ENCODE results near the gene RUNX1.

Gene RUNX1

DNA sequence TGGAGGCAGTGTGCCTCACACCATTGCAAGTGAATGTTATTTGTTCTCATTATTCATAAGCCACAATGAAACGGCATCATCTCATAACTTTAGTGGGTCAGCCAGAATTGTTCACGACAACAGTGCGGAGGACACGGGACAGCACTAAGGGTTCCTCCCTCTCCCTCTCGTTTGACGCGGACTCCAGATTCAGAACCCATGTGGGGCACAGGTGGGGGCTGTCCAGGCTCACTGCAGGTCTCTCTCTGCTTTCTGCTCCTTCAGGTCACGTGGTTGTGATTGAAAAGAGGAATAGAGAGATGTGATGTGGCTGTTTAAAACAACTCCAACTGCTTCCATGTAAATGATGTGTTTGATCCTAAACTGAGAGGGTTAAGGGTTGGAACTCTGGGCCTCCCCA lies 13.5 kb downstream of the RUNX1 start:
- TF ChIP-seq ARNTL (CRISPR knock-in tag; IDR thresholded peaks at IDR 0.05; ENCODE audit: borderline replicate concordance, low read depth) (no peak), ISL1 (CRISPR knock-in tag; IDR thresholded peaks at IDR 0.05) (no peak), ZNF8 (CRISPR knock-in tag; IDR thresholded peaks at IDR 0.05) (no peak), ZC3H10 (CRISPR knock-in tag; IDR thresholded peaks at IDR 0.05) (no peak), PPARA (CRISPR knock-in tag; IDR thresholded peaks at IDR 0.05; ENCODE audit: borderline replicate concordance) (no peak), CSRNP3 (CRISPR knock-in tag; IDR thresholded peaks at IDR 0.05) (no peak), POU6F1 (CRISPR knock-in tag; IDR thresholded peaks at IDR 0.05; ENCODE audit: borderline replicate concordance, low read depth) (no peak), TOX (CRISPR knock-in tag; IDR thresholded peaks at IDR 0.05; ENCODE audit: borderline replicate concordance) (no peak), RARB (CRISPR knock-in tag; IDR thresholded peaks at IDR 0.05) (no peak), GLIS3 (CRISPR knock-in tag; IDR thresholded peaks at IDR 0.05) (no peak), TSHZ2 (CRISPR knock-in tag; IDR thresholded peaks at IDR 0.05) (no peak), TCF4 (CRISPR knock-in tag; IDR thresholded peaks at IDR 0.05; ENCODE audit: borderline replicate concordance) (no peak), CSDC2 (CRISPR knock-in tag; IDR thresholded peaks at IDR 0.05) (no peak), ZNF565 (CRISPR knock-in tag; conservative IDR thresholded peaks at IDR 0.05; ENCODE audit: low read depth) (no peak)
- no peak for ATAC-seq

DNA sequence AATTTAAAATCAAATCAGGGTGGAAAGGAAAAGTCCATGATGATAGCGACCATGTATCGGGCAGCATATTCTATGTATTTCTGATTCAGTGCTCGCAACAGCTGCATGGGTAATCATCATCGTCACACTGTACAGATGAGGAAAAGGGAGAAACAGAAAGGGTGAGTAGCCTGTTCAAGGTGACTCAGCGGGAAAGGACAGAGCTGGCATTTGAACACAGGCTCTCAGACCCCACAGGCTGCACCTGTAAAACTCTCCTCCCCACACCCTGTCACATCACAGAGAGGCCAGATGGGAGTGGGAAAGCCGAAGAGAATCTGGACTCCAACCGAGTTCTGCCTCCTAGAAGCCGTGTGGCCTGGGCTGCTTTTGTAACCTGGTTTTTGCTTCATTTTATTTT lies 14.0 kb downstream of the RUNX1 start:
- no peak for TF ChIP-seq TCF4 (CRISPR knock-in tag; IDR thresholded peaks at IDR 0.05; ENCODE audit: borderline replicate concordance)
- no peak for TF ChIP-seq ZNF565 (CRISPR knock-in tag; conservative IDR thresholded peaks at IDR 0.05; ENCODE audit: low read depth)
- no peak for ATAC-seq

GRCh38 chr21:35034203-35034926 lies 14.7 kb downstream of the RUNX1 start:
- TF ChIP-seq CSRNP3 (CRISPR knock-in tag; IDR thresholded peaks at IDR 0.05) = no peak
- no peak for TF ChIP-seq ESRRG (CRISPR knock-in tag; IDR thresholded peaks at IDR 0.05)
- TF ChIP-seq ZNF70 (CRISPR knock-in tag; IDR thresholded peaks at IDR 0.05) = no peak
- TF ChIP-seq SNAI2 (CRISPR knock-in tag; IDR thresholded peaks at IDR 0.05) = no peak
- no peak for TF ChIP-seq ZNF8 (CRISPR knock-in tag; IDR thresholded peaks at IDR 0.05)
- TF ChIP-seq, protein P1, sequence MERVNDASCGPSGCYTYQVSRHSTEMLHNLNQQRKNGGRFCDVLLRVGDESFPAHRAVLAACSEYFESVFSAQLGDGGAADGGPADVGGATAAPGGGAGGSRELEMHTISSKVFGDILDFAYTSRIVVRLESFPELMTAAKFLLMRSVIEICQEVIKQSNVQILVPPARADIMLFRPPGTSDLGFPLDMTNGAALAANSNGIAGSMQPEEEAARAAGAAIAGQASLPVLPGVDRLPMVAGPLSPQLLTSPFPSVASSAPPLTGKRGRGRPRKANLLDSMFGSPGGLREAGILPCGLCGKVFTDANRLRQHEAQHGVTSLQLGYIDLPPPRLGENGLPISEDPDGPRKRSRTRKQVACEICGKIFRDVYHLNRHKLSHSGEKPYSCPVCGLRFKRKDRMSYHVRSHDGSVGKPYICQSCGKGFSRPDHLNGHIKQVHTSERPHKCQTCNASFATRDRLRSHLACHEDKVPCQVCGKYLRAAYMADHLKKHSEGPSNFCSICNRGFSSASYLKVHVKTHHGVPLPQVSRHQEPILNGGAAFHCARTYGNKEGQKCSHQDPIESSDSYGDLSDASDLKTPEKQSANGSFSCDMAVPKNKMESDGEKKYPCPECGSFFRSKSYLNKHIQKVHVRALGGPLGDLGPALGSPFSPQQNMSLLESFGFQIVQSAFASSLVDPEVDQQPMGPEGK (CRISPR knock-in tag; IDR thresholded peaks at IDR 0.05; ENCODE audit: borderline replicate concordance) = no peak
- TF ChIP-seq ZFP30 (CRISPR knock-in tag; IDR thresholded peaks at IDR 0.05) = no peak
- no peak for TF ChIP-seq CREB5 (CRISPR knock-in tag; IDR thresholded peaks at IDR 0.05; ENCODE audit: low read depth)
- TF ChIP-seq ARNTL (CRISPR knock-in tag; IDR thresholded peaks at IDR 0.05; ENCODE audit: borderline replicate concordance, low read depth) = no peak
- TF ChIP-seq OSR1 (CRISPR knock-in tag; IDR thresholded peaks at IDR 0.05) = no peak
- TF ChIP-seq ZC3H10 (CRISPR knock-in tag; IDR thresholded peaks at IDR 0.05) = no peak
- TF ChIP-seq TOX (CRISPR knock-in tag; IDR thresholded peaks at IDR 0.05; ENCODE audit: borderline replicate concordance) = no peak
- no peak for TF ChIP-seq TSHZ2 (CRISPR knock-in tag; IDR thresholded peaks at IDR 0.05)
- ATAC-seq = no peak

Measured in SK-N-SH treated with all-trans-retinoic acid at 6 μM for 48 hours (cell line).